ENCODE data around the gene TMEM201.

TMEM201 gene

DNA sequence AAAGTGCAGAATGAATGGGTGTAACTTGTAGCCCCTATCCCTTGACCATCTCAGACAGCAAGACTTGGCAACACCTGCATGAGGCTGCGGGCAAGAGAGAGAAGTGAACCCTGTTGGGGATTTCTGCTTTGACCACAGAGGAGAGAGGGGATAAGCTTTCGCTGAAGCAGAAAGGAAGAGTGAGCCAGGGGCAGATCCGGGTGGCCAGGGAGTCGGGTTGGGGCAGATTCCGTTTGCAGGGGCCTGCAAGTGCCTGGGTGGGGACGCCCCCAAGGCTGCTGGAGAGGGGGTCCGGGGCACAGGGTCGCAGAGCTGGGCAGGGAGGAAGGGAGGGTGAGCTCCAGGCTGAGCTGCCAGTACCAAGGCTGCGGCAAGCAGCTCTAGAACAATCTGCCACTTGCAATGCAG lies 37.5 kb downstream of the TMEM201 start:
- no peak for FAIRE-seq

GRCh38 chr1:9628541-9629444 lies 40.1 kb downstream of the TMEM201 start:
- FAIRE-seq: no peak

- no peak for FAIRE-seq
These were observed 40.9 kb downstream of the TMEM201 start for GRCh38 chr1:9629445-9630201.

DNA sequence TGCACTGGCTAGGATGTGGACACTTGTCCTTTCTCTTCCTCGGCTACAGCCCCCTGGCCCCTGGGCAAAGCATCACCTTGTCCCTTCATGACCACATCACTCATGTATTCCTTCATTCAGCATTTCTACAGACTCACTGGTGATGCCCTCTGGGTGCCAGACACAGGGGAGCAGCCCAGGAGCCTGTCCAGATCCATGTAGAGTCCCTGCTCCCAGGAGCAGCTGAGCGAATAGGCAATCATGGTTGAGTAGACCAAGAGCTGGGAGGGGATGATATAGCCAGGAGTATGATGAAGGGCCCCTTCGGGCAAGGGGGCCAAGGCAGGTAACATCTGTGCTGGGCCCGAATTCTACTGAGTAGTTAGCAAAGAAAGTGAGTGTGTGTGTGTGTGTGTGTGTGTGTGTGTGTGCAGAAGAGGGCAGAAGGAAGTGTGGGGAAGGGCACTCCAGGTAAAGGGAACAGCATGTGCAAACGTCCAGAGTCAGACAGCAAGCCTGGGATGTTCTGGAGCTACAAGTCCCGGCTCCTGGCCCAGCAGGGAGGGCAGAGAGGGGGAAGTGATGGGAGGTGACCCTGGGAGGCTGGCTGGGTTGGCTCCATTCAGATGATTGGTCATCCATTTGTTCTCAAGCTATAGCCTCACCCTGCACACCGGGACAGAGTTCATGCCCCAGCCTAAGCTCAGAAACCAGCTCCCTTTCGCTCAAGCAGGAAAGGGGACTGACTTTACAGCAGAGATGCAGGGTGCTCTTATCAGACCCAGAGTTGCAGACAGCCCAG lies 41.8 kb downstream of the TMEM201 start:
- FAIRE-seq: no peak

GRCh38 chr1:9631613-9632012 lies 42.9 kb downstream of the TMEM201 start:
- FAIRE-seq: no peak

DNA sequence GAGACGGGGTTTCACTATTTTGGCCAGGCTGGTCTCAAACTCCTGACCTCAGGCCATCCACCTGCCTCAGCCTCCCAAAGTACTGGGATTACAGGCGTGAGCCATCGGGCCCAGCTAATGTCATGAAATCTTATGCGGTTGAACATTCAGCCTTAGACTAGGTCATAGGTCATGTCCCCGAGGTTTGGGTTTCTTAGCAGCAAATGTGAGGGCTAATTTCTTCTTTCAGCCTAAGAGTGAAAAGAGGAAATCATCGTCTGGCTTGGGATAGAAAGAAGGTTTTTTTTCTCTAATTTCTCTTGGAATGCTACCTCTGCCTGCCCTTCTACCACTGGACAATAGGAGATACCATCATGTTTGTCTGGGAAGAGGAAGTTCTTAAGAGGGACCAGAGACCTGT lies 44.8 kb downstream of the TMEM201 start:
- no peak for FAIRE-seq

GRCh38 chr1:9634582-9634981 lies 45.9 kb downstream of the TMEM201 start:
- no peak for FAIRE-seq

GRCh38 chr1:9639227-9639626 lies 50.5 kb downstream of the TMEM201 start:
- FAIRE-seq: no peak

DNA sequence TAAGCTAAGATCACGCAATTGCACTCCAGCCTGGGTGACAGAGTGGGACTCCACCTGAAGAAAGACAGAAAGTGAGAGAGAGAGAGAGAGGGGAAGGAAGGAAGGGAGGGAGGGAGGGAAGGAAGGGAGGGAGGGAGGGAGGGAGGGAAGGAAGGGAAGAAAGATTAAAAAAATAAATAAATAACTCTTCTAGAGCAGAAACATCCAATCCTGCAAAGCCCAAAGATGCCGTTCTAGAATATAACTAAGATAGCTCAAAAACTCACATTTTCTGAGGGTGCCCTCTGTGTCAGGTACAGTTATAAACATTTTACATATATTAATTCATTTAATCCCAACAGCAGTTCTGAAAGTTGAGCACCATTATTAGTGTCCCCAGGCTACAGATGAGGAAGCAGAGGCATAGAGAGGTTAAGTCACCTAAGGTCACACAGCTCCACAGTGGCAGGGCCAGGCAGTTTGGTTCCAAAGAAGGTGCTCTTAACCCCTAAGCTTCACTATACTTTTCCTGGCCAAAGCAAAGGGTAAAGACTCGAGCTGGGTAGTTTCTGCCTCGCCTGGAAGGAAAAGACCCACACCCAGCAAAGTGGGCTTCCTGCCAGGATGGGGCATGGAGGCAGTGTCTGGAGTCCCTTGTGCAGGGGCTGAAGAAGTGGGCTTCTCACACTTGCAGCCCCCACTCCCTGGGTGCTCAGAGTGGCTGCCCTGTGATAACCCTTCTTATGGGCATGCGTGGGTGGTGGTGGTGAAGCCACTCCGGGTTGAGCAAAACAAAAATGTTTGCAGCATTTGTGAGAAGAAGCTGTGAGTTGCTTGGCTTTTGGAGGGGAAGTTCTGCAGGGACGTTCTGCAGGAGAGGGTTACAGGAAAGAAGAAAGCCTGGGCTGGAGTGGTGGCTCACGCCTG lies 54.9 kb downstream of the TMEM201 start:
- FAIRE-seq: no peak

DNA sequence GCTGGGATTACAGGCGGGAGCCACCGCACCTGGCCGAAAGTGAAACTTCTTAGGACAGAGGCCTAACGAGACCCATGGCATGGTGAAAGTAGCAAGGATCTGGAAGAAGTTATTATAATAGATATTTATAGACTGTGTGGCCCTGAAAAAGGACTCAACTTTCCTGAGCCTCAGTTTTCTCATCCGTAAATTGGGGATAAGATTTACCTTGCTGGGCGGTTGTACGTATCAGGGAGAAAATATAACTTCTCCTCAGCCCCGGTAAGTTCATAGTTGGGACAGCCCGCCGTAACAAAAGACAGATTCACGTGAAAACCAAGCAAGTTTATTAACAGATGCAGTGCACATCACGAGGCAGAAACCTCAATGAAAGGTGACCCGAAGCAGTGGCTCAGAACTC lies 57.3 kb downstream of the TMEM201 start:
- no peak for FAIRE-seq

DNA sequence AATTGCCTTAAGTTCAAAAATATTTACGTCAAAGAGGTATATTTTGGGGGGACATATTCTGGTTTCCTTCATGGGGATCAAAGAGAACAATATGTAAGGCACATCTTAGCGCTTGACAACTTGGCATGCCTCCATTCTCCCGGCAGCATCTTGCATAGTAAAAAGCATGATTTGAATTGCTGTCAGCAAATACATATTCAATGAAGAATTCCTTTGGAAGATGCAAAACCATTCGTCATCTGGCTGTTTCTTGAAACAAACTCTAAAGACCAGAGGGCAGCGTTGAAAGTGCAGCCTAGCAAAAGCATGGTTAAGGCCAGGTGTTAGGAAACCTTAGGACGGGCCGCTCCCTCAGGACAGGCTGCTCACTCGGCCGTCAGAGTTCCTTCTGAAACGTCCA lies 59.5 kb downstream of the TMEM201 start:
- no peak for FAIRE-seq

GRCh38 chr1:9649769-9650168 lies 61.1 kb downstream of the TMEM201 start:
- no peak for FAIRE-seq

GRCh38 chr1:9651220-9651564 lies 62.5 kb downstream of the TMEM201 start:
- no peak for FAIRE-seq

DNA sequence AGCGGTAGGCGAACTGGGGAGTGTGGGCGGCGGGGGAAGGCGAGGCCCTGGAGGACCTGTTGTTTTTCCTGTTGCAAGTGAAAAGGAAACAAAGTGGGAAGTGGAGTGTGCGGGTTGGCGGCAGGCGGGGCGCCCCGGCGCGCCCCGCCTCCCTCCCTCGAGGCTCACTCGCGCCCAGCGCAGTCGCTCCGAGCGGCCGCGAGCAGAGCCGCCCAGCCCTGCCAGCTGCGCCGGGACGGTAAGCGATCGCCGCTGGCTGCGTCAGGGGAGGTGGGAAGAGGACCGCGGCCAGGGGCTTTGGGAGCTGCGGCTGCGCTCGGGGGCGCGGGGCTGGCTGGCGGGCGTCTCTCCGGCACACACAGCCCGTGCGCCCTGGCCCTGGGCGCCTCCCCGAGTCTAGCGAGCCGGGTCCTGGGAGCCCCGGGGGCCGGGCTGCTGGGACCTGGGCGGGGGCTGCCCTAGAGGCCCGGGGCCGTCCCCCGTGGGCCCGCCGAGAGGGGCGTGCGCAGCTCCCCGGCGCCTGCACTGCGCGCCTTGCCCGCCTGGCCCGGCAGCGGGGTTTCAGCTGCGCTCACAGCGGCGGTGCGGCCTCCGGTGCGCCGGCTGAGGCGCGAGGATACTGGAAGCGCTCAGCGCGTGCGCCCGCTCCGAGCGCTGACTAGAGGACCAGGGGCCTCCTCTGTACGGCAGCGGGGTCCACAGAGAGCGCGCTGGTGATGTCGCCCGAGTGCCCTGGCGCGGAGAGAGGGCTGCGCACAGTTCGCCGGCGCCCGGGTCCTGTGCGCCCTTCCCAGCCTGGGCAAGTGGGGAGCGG lies 63.1 kb downstream of the TMEM201 start, which contains the start of gene PIK3CD:
PIK3CD (plus strand) TSS at position 167 of the 814 bp plus-strand sequence. CDS start 58,725 bp downstream, outside the sequence.
- no peak for FAIRE-seq

DNA sequence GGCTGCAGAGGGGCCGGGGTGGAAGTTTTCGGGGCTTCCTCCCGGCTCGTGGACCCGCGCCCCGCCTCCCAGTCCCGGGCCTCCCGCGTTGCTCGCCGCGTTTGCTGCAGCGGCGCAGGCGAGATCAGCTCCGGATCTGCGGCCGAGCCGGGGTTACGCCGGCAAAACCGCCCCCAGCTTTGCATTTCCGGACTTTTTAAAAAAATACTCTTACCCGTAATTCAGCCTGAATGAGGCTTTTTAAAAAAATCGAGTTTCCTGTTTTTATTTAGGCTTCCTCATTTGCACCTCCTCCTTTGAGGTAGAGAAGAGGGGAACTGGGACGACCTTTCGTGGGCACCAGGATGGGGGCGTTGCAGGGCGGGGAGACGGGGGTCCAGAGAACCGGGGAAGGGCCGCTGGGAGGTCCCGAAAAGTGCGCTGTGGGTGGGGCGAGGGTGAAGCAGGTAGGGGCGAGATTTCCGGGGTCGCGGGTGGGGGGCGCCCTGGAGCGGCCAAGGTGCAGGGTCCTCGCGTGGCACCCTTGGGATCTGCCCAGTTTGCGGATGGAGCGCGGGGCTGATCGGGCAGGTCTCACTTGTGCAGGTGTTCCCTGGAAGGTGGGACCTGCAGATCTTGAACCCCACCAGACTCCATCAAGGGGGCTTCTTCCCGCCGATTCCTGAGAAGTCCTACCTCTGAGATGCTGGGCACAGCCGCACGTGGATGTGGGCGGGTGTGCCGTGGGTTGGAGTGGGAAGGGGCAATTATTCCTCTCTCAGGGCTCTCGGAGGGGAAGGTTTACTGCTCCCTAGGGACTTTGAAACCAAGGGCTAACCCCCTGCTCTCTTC lies 63.9 kb downstream of the TMEM201 start:
- no peak for FAIRE-seq

DNA sequence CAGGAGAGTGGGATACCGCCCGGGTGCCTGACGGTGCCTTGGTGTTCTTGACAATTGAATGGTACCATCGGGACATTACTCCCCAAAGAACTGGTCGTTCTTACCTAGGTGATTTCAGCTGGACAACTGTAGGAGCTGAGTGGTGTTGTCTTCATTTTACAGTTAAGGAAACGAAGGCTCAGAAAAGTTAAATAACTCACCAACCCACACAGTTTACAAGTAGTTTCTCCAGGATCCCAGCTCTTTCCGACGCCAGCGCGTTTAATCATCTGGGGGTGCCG lies 64.4 kb downstream of the TMEM201 start:
- FAIRE-seq: no peak

- FAIRE-seq: no peak
These were observed 64.9 kb downstream of the TMEM201 start for GRCh38 chr1:9653491-9654050.

- no peak for FAIRE-seq
These were observed 65.5 kb downstream of the TMEM201 start for GRCh38 chr1:9654051-9654833.
